ENCODE results near the gene INTS12. TPM values are rescaled to one million over a fixed set of nuclear protein-coding genes. Genes with fewer than 3 reads are reported as not detected.

INTS12 gene
- total and polyA plus RNA-seq, 12 donors = 4.3 to 30.8 (median 16.5) TPM

GRCh38 chr4:105652286-105652888, 56.1 kb downstream of the INTS12 start:
- intact Hi-C loops (cut with DNase I) = no loop called here
- Histone ChIP-seq H3K4me1 (replicated peaks in 1 of 2) (no peaks in the 10 kb centered on the region), H3K27me3 (no peaks in the 10 kb centered on the region), H3K27ac (no peak overlapping the region), H3K4me3 (no peak overlapping the region), H3K36me3 (replicated peaks in 1 of 2) (no peaks in the 10 kb centered on the region), H3K9me3 (replicated peaks in 1 of 3) (no peaks in the 10 kb centered on the region)
- 61 to 65% (median 64%) methylated on average over 4 of the region's 4 CpGs for WGBS, 4 donors
- TF ChIP-seq POLR2A (IDR thresholded peaks at IDR 0.05) = no peak
- TF ChIP-seq CTCF (IDR thresholded peaks at IDR 0.05) = no peak
- DNase-seq = no peak

- H3K9me3 ChIP-seq (replicated peaks in 1 of 3) = no peaks in the 10 kb centered on the region
- no peaks in the 10 kb centered on the region for H3K4me1 ChIP-seq (replicated peaks in 1 of 2)
- DNase-seq = no peak
- H3K4me3 ChIP-seq = no peak overlapping the region
- no peak overlapping the region for H3K27ac ChIP-seq
- no peaks in the 10 kb centered on the region for H3K27me3 ChIP-seq
- no peaks in the 10 kb centered on the region for H3K36me3 ChIP-seq (replicated peaks in 1 of 2)
- intact Hi-C loops (cut with DNase I) = no loop called here
- TF ChIP-seq POLR2A (IDR thresholded peaks at IDR 0.05) = no peak
- TF ChIP-seq CTCF (IDR thresholded peaks at IDR 0.05) = no peak
Measured at GRCh38 chr4:105651884-105652283, 56.6 kb downstream of the INTS12 start.

GRCh38 chr4:105650190-105650589, 58.3 kb downstream of the INTS12 start:
- WGBS, 4 donors = 57 to 76% (median 73%) methylated on average over 1 of the region's 1 CpG
- H3K36me3 ChIP-seq (replicated peaks in 1 of 2) = no peaks in the 10 kb centered on the region
- intact Hi-C loops (cut with DNase I) = no loop called here

GRCh38 chr4:105645440-105645839, 63.0 kb downstream of the INTS12 start:
- H3K27me3 ChIP-seq = no peaks in the 10 kb centered on the region
- H3K9me3 ChIP-seq (replicated peaks in 1 of 3) = no peaks in the 10 kb centered on the region
- no peaks in the 10 kb centered on the region for H3K4me1 ChIP-seq (replicated peaks in 1 of 2)
- 48 to 72% (median 67%) methylated on average over 1 of the region's 1 CpG for WGBS, 4 donors
- DNase-seq = no peak
- H3K4me3 ChIP-seq = no peak overlapping the region
- TF ChIP-seq CTCF (IDR thresholded peaks at IDR 0.05) (no peak), POLR2A (IDR thresholded peaks at IDR 0.05) (no peak)
- intact Hi-C loops (cut with DNase I) = no loop called here
- no peak overlapping the region for H3K27ac ChIP-seq
- no peaks in the 10 kb centered on the region for H3K36me3 ChIP-seq (replicated peaks in 1 of 2)

More at GRCh38 chr4:105650190-105650589, 58.3 kb downstream of the INTS12 start:
- Histone ChIP-seq H3K4me3 (no peak overlapping the region), H3K9me3 (replicated peaks in 1 of 3) (no peaks in the 10 kb centered on the region), H3K27me3 (no peaks in the 10 kb centered on the region), H3K27ac (no peak overlapping the region), H3K4me1 (replicated peaks in 1 of 2) (no peaks in the 10 kb centered on the region)
- TF ChIP-seq POLR2A (IDR thresholded peaks at IDR 0.05) = no peak
- TF ChIP-seq CTCF (IDR thresholded peaks at IDR 0.05) = no peak
- DNase-seq = no peak

Measured in adrenal gland (tissue), 12 donors.